HepG2 (cell line): ENCODE measurements around the gene FIS1. TPM values are rescaled to one million over a fixed set of nuclear protein-coding genes. Genes with fewer than 3 reads are reported as not detected.

Source experiments
- FOXM1 ChIP-seq: sonication (generic); formaldehyde crosslinking; IDR thresholded peaks from 2 replicates; pipeline ENCODE4 v1.5.0; 2020; ENCODE audit warnings: missing genetic modification reagents
- GLI4 ChIP-seq: sonication (generic); formaldehyde crosslinking; IDR thresholded peaks from 2 replicates; pipeline ENCODE4 v1.5.1; 2020; ENCODE audit warnings: missing genetic modification reagents, mild to moderate bottlenecking, moderate library complexity, borderline replicate concordance
- GPN1 ChIP-seq: sonication (generic); formaldehyde crosslinking; IDR thresholded peaks from 2 replicates; pipeline ENCODE4 v1.5.1; 2020; ENCODE audit warnings: missing genetic modification reagents, borderline replicate concordance
- KLF6 ChIP-seq: IDR thresholded peaks from 2 replicates; pipeline ENCODE4 v1.8.0; 2016; ENCODE audit warnings: missing biosample characterization, missing genetic modification reagents
- NAIF1 ChIP-seq: sonication (generic); formaldehyde crosslinking; IDR thresholded peaks from 2 replicates; pipeline ENCODE4 v1.5.0; 2020; ENCODE audit warnings: mild to moderate bottlenecking, missing genetic modification reagents, borderline replicate concordance
- SALL2 ChIP-seq: sonication (generic); formaldehyde crosslinking; IDR thresholded peaks from 2 replicates; pipeline ENCODE4 v1.8.1; 2023; ENCODE audit warnings: mild to moderate bottlenecking, missing genetic modification reagents, inconsistent platforms
- SRSF1 ChIP-seq: fragments of 200-400 bp; formaldehyde crosslinking; optimal IDR thresholded peaks from 2 replicates; pipeline ENCODE3; 2017; ENCODE audit warnings: mild to moderate bottlenecking, low read depth, low read length, moderate library complexity
- ZBTB3 ChIP-seq: sonication (generic); formaldehyde crosslinking; IDR thresholded peaks from 2 replicates; pipeline ENCODE4 v1.4.0; 2020; ENCODE audit warnings: low read depth, mild to moderate bottlenecking, moderate library complexity, missing genetic modification reagents, borderline replicate concordance
- ZNF430 ChIP-seq: sonication (generic); formaldehyde crosslinking; IDR thresholded peaks from 2 replicates; pipeline ENCODE4 v1.9.0; 2021; ENCODE audit warnings: mild to moderate bottlenecking, missing genetic modification reagents
- polyA plus RNA-seq, 8 experiments: library from polyadenylated mRNA; depleted of rRNA in 3 of 8; stranded (reverse) in 7 of 8; unstranded in 1 of 8; fragments of >200 nt; fragmentation: Illumina TruSeq in 4 of 8; extraction: Trizol in 4 of 8; gene quantifications; 2 replicates each; pipeline versions ENCODE4 v1.2.1 to v1.2.3, GENCODE V29; 2011 to 2016; ENCODE audit warnings: low read depth in 4 of 8, missing spikeins in 1 of 8, mixed read lengths in 1 of 8; ENCODE audit not compliant: insufficient read depth in 1 of 8
- total RNA-seq, 5 experiments: library from RNA; depleted of rRNA; stranded (reverse); fragments of >200 nt; fragmentation: Illumina TruSeq; extraction: Trizol; gene quantifications; 2 replicates each; pipeline ENCODE4 v1.2.3, GENCODE V29; 2016; ENCODE audit warnings: low read depth in 1 of 5
- TF ChIP-seq, protein P1 (sequence below), 2 experiments: sonication (generic) in 1 of 2; formaldehyde crosslinking in 1 of 2; IDR thresholded peaks; 2 replicates each; pipeline versions ENCODE4 v1.6.1 to v1.9.0; 2014 to 2022; ENCODE audit warnings: antibody characterized with exemption in 1 of 2, borderline replicate concordance in 1 of 2, inconsistent platforms in 1 of 2, low read depth in 1 of 2, missing genetic modification reagents in 1 of 2
- TF ChIP-seq, protein P2 (sequence below): sonication (generic); formaldehyde crosslinking; IDR thresholded peaks from 2 replicates; pipeline ENCODE4 v1.4.0; 2020; ENCODE audit warnings: missing genetic modification reagents
- TF ChIP-seq, protein P3 (sequence below), 2 experiments: fragments of 450-650 bp in 1 of 2; sonication (generic) in 1 of 2; formaldehyde crosslinking; IDR thresholded peaks; 2 replicates each; pipeline versions ENCODE4 v1.5.0 to v1.8.0; 2020 to 2022; ENCODE audit warnings: mild to moderate bottlenecking in 1 of 2, missing genetic modification reagents in 1 of 2
- TF ChIP-seq, protein P4 (sequence below): sonication (generic); formaldehyde crosslinking; IDR thresholded peaks from 2 replicates; pipeline ENCODE4 v1.5.0; 2020; ENCODE audit warnings: missing genetic modification reagents
- TF ChIP-seq, protein P5 (sequence below): fragments of 450-650 bp; IDR thresholded peaks from 2 replicates; pipeline ENCODE4 v1.6.1; 2016

FIS1 gene
- total and polyA plus RNA-seq, 2 of the 13 experiments (the other 11 are each of a cell fraction or from before 2014, with no cell fraction given) = 97.5 to 101 TPM

DNA sequence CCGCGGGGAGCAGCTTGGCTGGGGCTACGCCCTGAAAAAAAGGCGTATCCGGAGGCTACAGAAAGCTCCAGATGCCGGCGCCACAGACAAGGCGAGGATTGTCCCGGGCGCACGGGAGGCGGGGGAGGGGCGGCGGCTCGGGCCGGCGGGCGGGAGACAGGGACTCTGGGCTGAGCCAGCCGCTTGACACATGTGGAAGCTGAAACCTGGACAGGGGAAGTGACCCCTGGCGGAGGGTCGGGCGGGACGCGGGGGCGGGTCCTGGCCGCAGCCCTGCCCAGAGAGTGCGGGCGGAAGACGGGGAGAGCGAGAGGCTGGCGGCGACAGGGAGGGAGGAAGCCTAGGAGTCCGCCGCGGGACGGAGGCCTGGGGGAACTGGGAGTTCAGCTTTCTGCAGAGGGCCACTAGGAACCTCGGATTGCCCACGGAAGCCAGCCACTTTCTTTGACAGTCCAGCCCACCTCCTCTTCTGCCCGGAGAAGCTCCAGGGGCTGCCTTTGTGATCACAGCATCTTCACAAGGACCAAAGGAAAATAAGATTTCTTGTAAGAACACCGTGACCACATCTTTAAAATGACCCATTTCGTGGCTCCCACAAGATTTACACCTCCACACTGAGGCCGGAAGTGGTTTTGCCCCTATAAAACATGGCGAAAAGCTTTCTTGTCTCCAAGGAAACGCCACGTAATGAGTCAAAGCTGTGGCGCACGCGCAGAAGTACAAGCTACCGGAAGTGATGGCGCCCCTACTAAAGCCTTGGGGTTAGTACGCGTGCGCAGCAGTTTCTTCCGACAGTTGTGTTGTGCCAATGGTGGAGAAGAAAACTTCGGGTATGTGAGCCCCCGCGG lies 27.3 kb downstream of the FIS1 start, which contains the start of the genes PLOD3 and ZNHIT1 (continued):
- TF ChIP-seq, protein P1, sequence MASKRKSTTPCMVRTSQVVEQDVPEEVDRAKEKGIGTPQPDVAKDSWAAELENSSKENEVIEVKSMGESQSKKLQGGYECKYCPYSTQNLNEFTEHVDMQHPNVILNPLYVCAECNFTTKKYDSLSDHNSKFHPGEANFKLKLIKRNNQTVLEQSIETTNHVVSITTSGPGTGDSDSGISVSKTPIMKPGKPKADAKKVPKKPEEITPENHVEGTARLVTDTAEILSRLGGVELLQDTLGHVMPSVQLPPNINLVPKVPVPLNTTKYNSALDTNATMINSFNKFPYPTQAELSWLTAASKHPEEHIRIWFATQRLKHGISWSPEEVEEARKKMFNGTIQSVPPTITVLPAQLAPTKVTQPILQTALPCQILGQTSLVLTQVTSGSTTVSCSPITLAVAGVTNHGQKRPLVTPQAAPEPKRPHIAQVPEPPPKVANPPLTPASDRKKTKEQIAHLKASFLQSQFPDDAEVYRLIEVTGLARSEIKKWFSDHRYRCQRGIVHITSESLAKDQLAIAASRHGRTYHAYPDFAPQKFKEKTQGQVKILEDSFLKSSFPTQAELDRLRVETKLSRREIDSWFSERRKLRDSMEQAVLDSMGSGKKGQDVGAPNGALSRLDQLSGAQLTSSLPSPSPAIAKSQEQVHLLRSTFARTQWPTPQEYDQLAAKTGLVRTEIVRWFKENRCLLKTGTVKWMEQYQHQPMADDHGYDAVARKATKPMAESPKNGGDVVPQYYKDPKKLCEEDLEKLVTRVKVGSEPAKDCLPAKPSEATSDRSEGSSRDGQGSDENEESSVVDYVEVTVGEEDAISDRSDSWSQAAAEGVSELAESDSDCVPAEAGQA (IDR thresholded peaks at IDR 0.05; ENCODE audit: low read depth) = peak; percentile 81; the same call in 1 of the 2 replicates
- TF ChIP-seq, protein P1 (CRISPR knock-in tag; IDR thresholded peaks at IDR 0.05; ENCODE audit: borderline replicate concordance) = no peak; the same call in 1 of the 2 replicates
- peak; percentile 79 for TF ChIP-seq SALL2 (CRISPR knock-in tag)
- no peak for TF ChIP-seq GLI4
- peak; percentile 37 for TF ChIP-seq SRSF1
- TF ChIP-seq, protein P2, sequence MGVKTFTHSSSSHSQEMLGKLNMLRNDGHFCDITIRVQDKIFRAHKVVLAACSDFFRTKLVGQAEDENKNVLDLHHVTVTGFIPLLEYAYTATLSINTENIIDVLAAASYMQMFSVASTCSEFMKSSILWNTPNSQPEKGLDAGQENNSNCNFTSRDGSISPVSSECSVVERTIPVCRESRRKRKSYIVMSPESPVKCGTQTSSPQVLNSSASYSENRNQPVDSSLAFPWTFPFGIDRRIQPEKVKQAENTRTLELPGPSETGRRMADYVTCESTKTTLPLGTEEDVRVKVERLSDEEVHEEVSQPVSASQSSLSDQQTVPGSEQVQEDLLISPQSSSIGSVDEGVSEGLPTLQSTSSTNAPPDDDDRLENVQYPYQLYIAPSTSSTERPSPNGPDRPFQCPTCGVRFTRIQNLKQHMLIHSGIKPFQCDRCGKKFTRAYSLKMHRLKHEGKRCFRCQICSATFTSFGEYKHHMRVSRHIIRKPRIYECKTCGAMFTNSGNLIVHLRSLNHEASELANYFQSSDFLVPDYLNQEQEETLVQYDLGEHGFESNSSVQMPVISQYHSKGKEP = no peak; the same call in 1 of the 2 replicates
- TF ChIP-seq, protein P3, sequence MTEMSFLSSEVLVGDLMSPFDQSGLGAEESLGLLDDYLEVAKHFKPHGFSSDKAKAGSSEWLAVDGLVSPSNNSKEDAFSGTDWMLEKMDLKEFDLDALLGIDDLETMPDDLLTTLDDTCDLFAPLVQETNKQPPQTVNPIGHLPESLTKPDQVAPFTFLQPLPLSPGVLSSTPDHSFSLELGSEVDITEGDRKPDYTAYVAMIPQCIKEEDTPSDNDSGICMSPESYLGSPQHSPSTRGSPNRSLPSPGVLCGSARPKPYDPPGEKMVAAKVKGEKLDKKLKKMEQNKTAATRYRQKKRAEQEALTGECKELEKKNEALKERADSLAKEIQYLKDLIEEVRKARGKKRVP (CRISPR knock-in tag; IDR thresholded peaks at IDR 0.05) = peak in 1 of 2 experiments; percentile 43; a peak in 1 of 4 replicates
- no peak for TF ChIP-seq FOXM1 (CRISPR knock-in tag)
- no peak for TF ChIP-seq GPN1 (CRISPR knock-in tag)
- TF ChIP-seq NAIF1 (CRISPR knock-in tag) = no peak
- TF ChIP-seq, protein P4, sequence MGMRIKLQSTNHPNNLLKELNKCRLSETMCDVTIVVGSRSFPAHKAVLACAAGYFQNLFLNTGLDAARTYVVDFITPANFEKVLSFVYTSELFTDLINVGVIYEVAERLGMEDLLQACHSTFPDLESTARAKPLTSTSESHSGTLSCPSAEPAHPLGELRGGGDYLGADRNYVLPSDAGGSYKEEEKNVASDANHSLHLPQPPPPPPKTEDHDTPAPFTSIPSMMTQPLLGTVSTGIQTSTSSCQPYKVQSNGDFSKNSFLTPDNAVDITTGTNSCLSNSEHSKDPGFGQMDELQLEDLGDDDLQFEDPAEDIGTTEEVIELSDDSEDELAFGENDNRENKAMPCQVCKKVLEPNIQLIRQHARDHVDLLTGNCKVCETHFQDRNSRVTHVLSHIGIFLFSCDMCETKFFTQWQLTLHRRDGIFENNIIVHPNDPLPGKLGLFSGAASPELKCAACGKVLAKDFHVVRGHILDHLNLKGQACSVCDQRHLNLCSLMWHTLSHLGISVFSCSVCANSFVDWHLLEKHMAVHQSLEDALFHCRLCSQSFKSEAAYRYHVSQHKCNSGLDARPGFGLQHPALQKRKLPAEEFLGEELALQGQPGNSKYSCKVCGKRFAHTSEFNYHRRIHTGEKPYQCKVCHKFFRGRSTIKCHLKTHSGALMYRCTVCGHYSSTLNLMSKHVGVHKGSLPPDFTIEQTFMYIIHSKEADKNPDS (CRISPR knock-in tag) = 0 out of 2 replicates have a peak, but pooled peaks have one; percentile 80
- TF ChIP-seq ZBTB3 (CRISPR knock-in tag) = no peak
- TF ChIP-seq ZNF430 (CRISPR knock-in tag) = no peak; the same call in 1 of the 2 replicates
- TF ChIP-seq, protein P5, sequence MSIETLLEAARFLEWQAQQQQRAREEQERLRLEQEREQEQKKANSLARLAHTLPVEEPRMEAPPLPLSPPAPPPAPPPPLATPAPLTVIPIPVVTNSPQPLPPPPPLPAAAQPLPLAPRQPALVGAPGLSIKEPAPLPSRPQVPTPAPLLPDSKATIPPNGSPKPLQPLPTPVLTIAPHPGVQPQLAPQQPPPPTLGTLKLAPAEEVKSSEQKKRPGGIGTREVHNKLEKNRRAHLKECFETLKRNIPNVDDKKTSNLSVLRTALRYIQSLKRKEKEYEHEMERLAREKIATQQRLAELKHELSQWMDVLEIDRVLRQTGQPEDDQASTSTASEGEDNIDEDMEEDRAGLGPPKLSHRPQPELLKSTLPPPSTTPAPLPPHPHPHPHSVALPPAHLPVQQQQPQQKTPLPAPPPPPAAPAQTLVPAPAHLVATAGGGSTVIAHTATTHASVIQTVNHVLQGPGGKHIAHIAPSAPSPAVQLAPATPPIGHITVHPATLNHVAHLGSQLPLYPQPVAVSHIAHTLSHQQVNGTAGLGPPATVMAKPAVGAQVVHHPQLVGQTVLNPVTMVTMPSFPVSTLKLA = peak; percentile 15
- peak; percentile 18; the same call in 1 of the 2 replicates for TF ChIP-seq KLF6 (CRISPR knock-in tag)
